GM20431 (cell line): Measurements from ENCODE around the gene ADGRL2.

Source experiments
- in situ Hi-C: fragments of 300-500 bp; cut with MseI, MboI; formaldehyde crosslinking; loops from one replicate; pipeline ENCODE4 v1.15.0; 2020; ENCODE audit warnings: low sequenced_read_pairs; ENCODE audit not compliant: unreplicated experiment

Gene ADGRL2

GRCh38 chr1:81974222-81974841 lies 173.6 kb downstream of the ADGRL2 start:
- in situ Hi-C loops: no loop called here

- in situ Hi-C loops: no loop called here
Observed at GRCh38 chr1:81974883-81975555, 174.3 kb downstream of the ADGRL2 start.

- in situ Hi-C loops: no loop called here
Observed at GRCh38 chr1:81976539-81976938, 175.8 kb downstream of the ADGRL2 start.

- in situ Hi-C loops: no loop called here
Observed at GRCh38 chr1:81978945-81979344, 178.2 kb downstream of the ADGRL2 start.

GRCh38 chr1:81982523-81982922 lies 181.8 kb downstream of the ADGRL2 start:
- in situ Hi-C loops: no loop called here

- in situ Hi-C loops: no loop called here
Observed at GRCh38 chr1:81989524-81989923, 188.8 kb downstream of the ADGRL2 start.

- in situ Hi-C loops: no loop called here
Observed at GRCh38 chr1:81990241-81990640, 189.5 kb downstream of the ADGRL2 start.

- in situ Hi-C loops: no loop called here
Observed at GRCh38 chr1:81998165-81998564, 197.4 kb downstream of the ADGRL2 start.

GRCh38 chr1:81999364-81999763 lies 198.6 kb downstream of the ADGRL2 start:
- in situ Hi-C loops: no loop called here

- in situ Hi-C loops: no loop called here
Observed at GRCh38 chr1:82000221-82000620, 199.5 kb downstream of the ADGRL2 start.

GRCh38 chr1:82001345-82001744 lies 200.6 kb downstream of the ADGRL2 start:
- in situ Hi-C loops: no loop called here

GRCh38 chr1:82007804-82008203 lies 207.1 kb downstream of the ADGRL2 start:
- in situ Hi-C loops: no loop called here

- in situ Hi-C loops: no loop called here
Observed at GRCh38 chr1:82013702-82014101, 213.0 kb downstream of the ADGRL2 start.

- in situ Hi-C loops: no loop called here
Observed at GRCh38 chr1:82015444-82015843, 214.7 kb downstream of the ADGRL2 start.

- in situ Hi-C loops: no loop called here
Observed at GRCh38 chr1:82018319-82018718, 217.6 kb downstream of the ADGRL2 start.

- in situ Hi-C loops: no loop called here
Observed at GRCh38 chr1:82019508-82019907, 218.8 kb downstream of the ADGRL2 start.

GRCh38 chr1:82030830-82031229 lies 230.1 kb downstream of the ADGRL2 start:
- in situ Hi-C loops: no loop called here

GRCh38 chr1:82032068-82032467 lies 231.3 kb downstream of the ADGRL2 start:
- in situ Hi-C loops: no loop called here

GRCh38 chr1:82034812-82035211 lies 234.1 kb downstream of the ADGRL2 start:
- in situ Hi-C loops: no loop called here
